HL-60 (cell line): ENCODE data around the gene TMEFF2.

Experiments used
- GABPA ChIP-seq: IDR thresholded peaks from 2 replicates; pipeline ENCODE4 v1.6.1; 2012; ENCODE audit warnings: low read depth
- POLR2AphosphoS5 ChIP-seq: IDR thresholded peaks from 2 replicates; pipeline ENCODE4 v1.6.1; 2012; ENCODE audit warnings: low read depth
- TF ChIP-seq, protein P1 (sequence below): IDR thresholded peaks from one replicate; pipeline ENCODE4 v1.5.1; 2011; ENCODE audit warnings: low read length, control low read depth, inconsistent platforms; ENCODE audit not compliant: insufficient read depth
- TF ChIP-seq, protein P2 (sequence below): IDR thresholded peaks from 2 replicates; pipeline ENCODE4 v1.6.1; 2012; ENCODE audit warnings: low read depth; ENCODE audit not compliant: insufficient replicate concordance

- TF ChIP-seq, protein P1, sequence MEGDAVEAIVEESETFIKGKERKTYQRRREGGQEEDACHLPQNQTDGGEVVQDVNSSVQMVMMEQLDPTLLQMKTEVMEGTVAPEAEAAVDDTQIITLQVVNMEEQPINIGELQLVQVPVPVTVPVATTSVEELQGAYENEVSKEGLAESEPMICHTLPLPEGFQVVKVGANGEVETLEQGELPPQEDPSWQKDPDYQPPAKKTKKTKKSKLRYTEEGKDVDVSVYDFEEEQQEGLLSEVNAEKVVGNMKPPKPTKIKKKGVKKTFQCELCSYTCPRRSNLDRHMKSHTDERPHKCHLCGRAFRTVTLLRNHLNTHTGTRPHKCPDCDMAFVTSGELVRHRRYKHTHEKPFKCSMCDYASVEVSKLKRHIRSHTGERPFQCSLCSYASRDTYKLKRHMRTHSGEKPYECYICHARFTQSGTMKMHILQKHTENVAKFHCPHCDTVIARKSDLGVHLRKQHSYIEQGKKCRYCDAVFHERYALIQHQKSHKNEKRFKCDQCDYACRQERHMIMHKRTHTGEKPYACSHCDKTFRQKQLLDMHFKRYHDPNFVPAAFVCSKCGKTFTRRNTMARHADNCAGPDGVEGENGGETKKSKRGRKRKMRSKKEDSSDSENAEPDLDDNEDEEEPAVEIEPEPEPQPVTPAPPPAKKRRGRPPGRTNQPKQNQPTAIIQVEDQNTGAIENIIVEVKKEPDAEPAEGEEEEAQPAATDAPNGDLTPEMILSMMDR: no peak
- TF ChIP-seq GABPA (no peak), POLR2AphosphoS5 (no peak)
- TF ChIP-seq, protein P2, sequence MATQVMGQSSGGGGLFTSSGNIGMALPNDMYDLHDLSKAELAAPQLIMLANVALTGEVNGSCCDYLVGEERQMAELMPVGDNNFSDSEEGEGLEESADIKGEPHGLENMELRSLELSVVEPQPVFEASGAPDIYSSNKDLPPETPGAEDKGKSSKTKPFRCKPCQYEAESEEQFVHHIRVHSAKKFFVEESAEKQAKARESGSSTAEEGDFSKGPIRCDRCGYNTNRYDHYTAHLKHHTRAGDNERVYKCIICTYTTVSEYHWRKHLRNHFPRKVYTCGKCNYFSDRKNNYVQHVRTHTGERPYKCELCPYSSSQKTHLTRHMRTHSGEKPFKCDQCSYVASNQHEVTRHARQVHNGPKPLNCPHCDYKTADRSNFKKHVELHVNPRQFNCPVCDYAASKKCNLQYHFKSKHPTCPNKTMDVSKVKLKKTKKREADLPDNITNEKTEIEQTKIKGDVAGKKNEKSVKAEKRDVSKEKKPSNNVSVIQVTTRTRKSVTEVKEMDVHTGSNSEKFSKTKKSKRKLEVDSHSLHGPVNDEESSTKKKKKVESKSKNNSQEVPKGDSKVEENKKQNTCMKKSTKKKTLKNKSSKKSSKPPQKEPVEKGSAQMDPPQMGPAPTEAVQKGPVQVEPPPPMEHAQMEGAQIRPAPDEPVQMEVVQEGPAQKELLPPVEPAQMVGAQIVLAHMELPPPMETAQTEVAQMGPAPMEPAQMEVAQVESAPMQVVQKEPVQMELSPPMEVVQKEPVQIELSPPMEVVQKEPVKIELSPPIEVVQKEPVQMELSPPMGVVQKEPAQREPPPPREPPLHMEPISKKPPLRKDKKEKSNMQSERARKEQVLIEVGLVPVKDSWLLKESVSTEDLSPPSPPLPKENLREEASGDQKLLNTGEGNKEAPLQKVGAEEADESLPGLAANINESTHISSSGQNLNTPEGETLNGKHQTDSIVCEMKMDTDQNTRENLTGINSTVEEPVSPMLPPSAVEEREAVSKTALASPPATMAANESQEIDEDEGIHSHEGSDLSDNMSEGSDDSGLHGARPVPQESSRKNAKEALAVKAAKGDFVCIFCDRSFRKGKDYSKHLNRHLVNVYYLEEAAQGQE: no peak
Measured at GRCh38 chr2:191917967-191918651, 276.6 kb downstream of the TMEFF2 start.
